IPS-15b (cell line): ENCODE results near the gene UMODL1.

ENCODE experiments used
- H3K27me3 ChIP-seq: one replicate; pipeline ENCODE4 v1.6.1; 2013; ENCODE audit warnings: low read length; ENCODE audit not compliant: control insufficient read depth, insufficient read depth
- H3K36me3 ChIP-seq: one replicate; pipeline ENCODE4 v1.6.1; 2013; ENCODE audit warnings: low read length; ENCODE audit not compliant: control insufficient read depth, insufficient read depth
- H3K4me1 ChIP-seq: one replicate; pipeline ENCODE4 v1.6.1; 2013; ENCODE audit warnings: mild to moderate bottlenecking, low read length; ENCODE audit not compliant: control insufficient read depth, insufficient read depth
- H3K4me3 ChIP-seq: one replicate; pipeline ENCODE4 v1.5.1; 2013; ENCODE audit warnings: low read depth, low read length
- H3K9ac ChIP-seq: one replicate; pipeline ENCODE4 v1.6.1; 2013; ENCODE audit warnings: low read depth, mild to moderate bottlenecking, low read length
- H3K9me3 ChIP-seq: one replicate; pipeline ENCODE4 v1.6.1; 2013; ENCODE audit warnings: mild to moderate bottlenecking, low read length; ENCODE audit not compliant: control insufficient read depth, insufficient read depth

UMODL1 gene

DNA sequence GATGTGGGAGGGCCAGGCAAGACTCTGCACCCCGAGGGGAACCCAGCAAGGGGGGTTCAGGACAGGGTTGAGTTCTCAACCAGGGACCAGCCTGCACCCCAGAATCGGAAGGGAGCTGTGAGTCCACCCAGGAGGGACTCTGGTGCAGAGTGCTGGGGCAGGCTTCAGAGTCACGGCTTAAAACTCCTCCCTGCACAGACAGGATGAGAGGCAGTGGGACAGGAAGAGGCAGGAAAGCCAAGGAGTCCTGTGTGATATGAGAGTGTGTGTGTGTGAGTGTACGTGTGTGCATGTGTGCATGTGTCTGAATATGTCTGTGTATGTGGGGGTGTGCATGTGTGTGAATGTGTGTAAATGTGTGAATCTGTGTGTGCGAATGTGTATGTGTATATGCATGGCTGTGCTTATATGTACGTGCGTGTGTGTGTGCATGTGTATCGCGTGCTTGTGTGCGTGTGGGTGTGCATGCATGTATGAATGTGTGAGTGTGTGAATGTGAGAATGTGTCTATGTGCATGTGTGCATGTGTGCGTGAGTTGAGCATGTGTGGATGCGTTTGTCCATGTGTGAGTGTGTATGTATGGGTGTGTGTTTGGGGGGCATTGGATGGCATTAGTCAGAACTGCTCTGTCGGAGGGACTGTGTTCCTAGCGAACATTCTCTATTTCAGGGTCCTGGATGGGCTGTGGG is 52.2 kb downstream of the UMODL1 start:
- H3K9ac ChIP-seq, result no peak overlapping the region
- no peaks in the 10 kb centered on the region for H3K9me3 ChIP-seq
- no peaks in the 10 kb centered on the region for H3K27me3 ChIP-seq
- H3K4me1 ChIP-seq, result peaks cover 6% of the 10 kb centered on the region
- H3K36me3 ChIP-seq, result no peaks in the 10 kb centered on the region
- no peak overlapping the region for H3K4me3 ChIP-seq

DNA sequence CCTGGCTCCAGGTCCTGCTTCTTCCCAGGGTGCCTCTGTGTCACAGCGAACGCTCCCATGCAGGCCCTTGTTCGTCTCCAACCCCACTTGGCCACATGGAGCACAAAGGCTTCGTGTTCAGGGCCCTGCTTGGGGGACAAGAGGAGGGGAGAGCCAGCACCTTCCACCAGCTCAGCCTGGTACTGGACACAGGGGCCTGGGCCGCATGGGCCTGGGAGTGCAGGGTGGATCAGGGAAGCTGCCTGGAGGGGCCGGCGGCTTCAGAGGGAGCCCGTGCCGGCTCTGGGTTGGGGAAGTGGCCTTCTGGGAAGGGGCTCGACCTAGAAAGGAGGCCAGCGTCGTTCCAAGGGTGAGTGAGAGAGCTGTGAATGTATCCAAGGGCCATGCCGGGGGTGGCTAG is 53.0 kb downstream of the UMODL1 start:
- Histone ChIP-seq H3K9me3 (no peaks in the 10 kb centered on the region), H3K9ac (no peak overlapping the region), H3K27me3 (no peaks in the 10 kb centered on the region), H3K4me3 (no peak overlapping the region), H3K36me3 (no peaks in the 10 kb centered on the region), H3K4me1 (peaks cover 6% of the 10 kb centered on the region)

DNA sequence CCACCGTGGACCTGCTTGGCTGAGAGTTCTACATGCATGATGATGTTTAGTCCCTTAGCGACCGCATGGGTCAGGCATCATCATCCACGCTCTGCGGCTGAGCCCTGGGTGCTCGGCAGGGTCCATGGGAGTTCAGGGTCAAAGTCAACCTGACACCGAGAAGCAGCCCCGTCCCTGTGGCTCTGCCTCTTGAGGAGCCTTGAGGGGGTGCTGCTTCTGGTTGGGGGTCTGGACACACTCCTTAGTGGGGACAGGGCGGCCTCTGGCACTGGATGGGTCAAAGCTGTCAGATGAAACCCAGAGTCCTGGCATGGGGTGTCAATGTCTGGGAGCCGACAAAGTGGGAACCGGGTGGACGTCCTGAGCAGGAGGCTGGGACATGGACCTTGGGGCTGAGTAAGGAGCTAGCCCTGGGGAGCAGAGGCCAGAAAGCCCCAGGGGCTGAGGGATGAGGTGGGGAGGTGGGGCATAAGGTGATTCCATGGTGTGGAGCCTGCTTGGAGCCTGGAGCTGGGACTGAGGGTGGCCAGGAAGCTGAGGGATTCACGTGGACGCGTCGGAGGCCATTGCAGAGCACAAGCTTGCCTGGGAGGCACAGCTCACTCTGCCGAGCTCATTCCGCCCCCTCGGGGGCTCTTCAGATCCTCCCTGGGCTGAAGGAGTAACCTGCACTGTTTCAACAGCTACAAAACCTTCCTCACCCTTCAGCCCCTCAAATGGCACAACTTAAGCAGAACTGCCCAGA is 53.9 kb downstream of the UMODL1 start:
- Histone ChIP-seq H3K9ac (no peak overlapping the region), H3K4me1 (peaks cover 6% of the 10 kb centered on the region), H3K27me3 (no peaks in the 10 kb centered on the region), H3K9me3 (no peaks in the 10 kb centered on the region), H3K36me3 (no peaks in the 10 kb centered on the region), H3K4me3 (no peak overlapping the region)

GRCh38 chr21:42125571-42126544 is 54.7 kb downstream of the UMODL1 start:
- H3K9me3 ChIP-seq, result no peaks in the 10 kb centered on the region
- H3K4me1 ChIP-seq, result no peaks in the 10 kb centered on the region
- no peaks in the 10 kb centered on the region for H3K36me3 ChIP-seq
- H3K4me3 ChIP-seq, result no peak overlapping the region
- no peaks in the 10 kb centered on the region for H3K27me3 ChIP-seq
- H3K9ac ChIP-seq, result no peak overlapping the region

- Histone ChIP-seq H3K4me3 (no peak overlapping the region), H3K4me1 (no peaks in the 10 kb centered on the region), H3K27me3 (no peaks in the 10 kb centered on the region), H3K36me3 (no peaks in the 10 kb centered on the region), H3K9ac (no peak overlapping the region), H3K9me3 (no peaks in the 10 kb centered on the region)
Measured at GRCh38 chr21:42127164-42128150, 56.3 kb downstream of the UMODL1 start.

DNA sequence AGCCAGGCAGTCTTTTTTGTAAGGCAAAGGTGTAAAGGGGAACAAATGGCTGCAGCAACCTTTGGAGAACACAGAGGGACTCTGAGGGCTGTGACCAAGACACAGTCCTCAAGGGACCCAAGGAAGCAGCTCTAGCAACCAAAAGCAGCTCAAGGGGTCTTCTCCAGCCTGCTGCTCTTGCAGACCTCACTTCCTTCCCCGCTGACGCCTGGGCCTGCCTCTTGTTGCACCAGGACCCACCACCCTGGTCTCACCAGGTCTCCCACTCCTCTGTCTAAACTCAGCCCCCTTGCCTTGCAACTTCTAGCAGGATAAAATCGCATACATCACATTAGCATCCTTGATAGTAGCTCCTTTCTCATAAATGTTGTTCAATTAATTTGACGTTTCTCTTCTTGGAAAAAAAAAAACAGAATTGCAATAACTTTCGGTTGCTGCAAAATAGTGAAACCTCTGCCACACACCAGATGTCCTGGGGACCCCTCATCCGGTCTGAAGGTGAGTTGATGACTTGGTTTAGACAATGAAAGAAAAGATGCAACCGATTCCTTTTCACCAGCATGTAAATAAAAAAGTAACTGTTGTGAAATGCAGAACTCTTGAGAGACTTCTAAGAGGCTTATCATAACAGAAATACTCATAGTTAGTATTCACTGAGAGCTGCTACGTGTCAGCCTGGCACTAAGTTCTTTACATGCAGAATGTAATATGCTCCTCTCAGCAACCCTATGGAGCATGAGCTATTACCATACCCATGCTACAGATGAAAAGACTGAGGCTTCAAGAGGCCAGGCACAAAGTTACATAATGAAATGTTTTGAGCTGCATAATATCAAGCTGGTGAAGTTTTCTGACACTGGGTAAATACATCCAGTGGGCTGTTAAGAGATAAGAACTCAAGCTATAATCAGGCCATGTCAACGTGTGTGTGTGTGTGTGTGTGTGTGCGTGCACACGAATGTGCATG is 58.5 kb downstream of the UMODL1 start:
- Histone ChIP-seq H3K9ac (no peak overlapping the region), H3K27me3 (no peaks in the 10 kb centered on the region), H3K4me1 (no peaks in the 10 kb centered on the region), H3K36me3 (no peaks in the 10 kb centered on the region), H3K4me3 (no peak overlapping the region), H3K9me3 (no peaks in the 10 kb centered on the region)

- Histone ChIP-seq H3K4me3 (no peak overlapping the region), H3K4me1 (no peaks in the 10 kb centered on the region), H3K9ac (no peak overlapping the region), H3K36me3 (no peaks in the 10 kb centered on the region), H3K27me3 (no peaks in the 10 kb centered on the region), H3K9me3 (no peaks in the 10 kb centered on the region)
Measured at GRCh38 chr21:42130441-42130840, 59.3 kb downstream of the UMODL1 start.

DNA sequence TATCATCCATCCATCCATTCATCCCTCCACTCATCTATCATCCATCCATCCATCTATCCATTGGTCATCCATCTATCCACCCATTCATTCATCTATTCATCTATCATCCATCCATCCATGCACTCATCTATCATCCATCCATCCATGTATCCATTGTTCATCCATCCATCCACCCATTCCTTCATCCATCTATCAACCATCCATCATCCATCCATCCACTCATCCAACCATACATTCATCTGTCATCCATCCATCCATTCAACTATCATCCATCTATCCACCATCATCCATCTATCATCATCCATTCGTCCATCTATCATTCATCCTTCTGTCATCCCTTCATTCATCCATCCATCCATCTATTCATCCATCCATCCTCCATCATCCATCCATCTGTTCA is 61.1 kb downstream of the UMODL1 start:
- Histone ChIP-seq H3K27me3 (no peaks in the 10 kb centered on the region), H3K36me3 (no peaks in the 10 kb centered on the region)

DNA sequence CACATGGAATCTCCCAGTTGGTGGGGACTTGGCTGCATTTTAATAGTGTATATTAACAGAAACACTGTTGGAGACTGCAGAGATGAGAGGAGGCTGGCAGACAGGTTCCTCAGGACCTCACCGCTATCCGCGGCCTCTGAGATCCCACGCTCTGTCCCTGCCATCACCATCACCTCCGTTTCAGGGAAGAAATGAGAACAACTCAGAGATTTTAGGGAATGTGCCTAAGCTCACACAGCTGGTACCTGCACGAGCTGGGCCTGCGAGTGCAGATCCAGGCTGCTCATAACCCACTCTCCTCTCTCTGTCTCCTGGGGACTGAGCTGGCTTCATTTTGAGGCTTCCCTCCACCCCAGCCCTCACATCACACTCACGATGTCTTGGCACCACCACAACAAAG is 62.0 kb downstream of the UMODL1 start:
- no peaks in the 10 kb centered on the region for H3K27me3 ChIP-seq
- no peaks in the 10 kb centered on the region for H3K9me3 ChIP-seq
- H3K4me3 ChIP-seq, result no peak overlapping the region
- no peaks in the 10 kb centered on the region for H3K36me3 ChIP-seq
- H3K4me1 ChIP-seq, result no peaks in the 10 kb centered on the region
- H3K9ac ChIP-seq, result no peak overlapping the region

More for the DNA sequence above, 61.1 kb downstream of the UMODL1 start:
- no peak overlapping the region for H3K9ac ChIP-seq
- no peaks in the 10 kb centered on the region for H3K4me1 ChIP-seq
- H3K9me3 ChIP-seq, result no peaks in the 10 kb centered on the region
- H3K4me3 ChIP-seq, result no peak overlapping the region

DNA sequence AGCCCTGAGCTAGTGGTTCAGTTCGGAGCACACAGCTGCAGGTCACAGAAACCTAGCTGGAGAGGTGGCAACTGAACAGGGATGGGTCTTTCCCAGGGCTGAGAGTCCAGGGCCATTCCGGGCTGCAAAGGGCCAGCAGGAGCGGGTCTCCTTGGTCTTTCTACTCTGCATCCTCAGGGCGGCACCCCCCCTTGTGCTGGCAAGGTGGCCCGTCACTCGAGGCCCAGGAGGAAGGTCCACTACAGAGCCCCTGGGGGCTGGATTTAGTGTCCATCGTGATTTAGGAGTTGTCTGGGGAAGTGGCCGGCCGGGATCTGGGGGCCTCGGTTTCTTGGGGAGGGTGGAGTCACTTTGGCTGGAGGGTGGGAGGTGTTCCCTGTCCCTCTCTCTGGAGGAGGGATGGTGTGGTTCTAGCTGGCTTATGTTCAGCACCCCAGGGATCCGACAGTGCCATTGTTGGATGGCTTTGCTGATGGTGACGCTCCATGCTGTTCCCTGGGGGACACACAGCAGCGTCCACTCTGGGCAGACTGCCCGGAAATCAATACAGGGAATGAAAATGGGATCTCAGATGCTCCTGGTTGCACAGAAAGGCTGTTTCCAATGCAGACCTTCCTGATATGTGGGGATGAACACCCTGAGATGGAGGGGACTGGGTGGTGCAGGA is 64.4 kb downstream of the UMODL1 start:
- no peaks in the 10 kb centered on the region for H3K27me3 ChIP-seq
- H3K9ac ChIP-seq, result no peak overlapping the region
- no peak overlapping the region for H3K4me3 ChIP-seq

More for the DNA sequence above, 64.4 kb downstream of the UMODL1 start:
- Histone ChIP-seq H3K36me3 (no peaks in the 10 kb centered on the region), H3K4me1 (no peaks in the 10 kb centered on the region), H3K9me3 (no peaks in the 10 kb centered on the region)
